HFF-Myc (cell line): ENCODE data around the gene SEMA3F.
A peak's percentile ranks its signal among the peaks of the same experiment; 100 is the strongest.

Experiments
- DNase-seq: peaks from one replicate; pipeline ENCODE4 v3.0.0-alpha.2; 2011; ENCODE audit warnings: low read depth; ENCODE audit errors: extremely low read depth
- H3K4me3 ChIP-seq: replicated peaks from 2 replicates; pipeline ENCODE4 v1.5.1; 2011; ENCODE audit warnings: low read depth, mild to moderate bottlenecking, control low read depth, low read length
- TF ChIP-seq, protein P1 (sequence below): IDR thresholded peaks from 2 replicates; pipeline ENCODE4 v1.5.1; 2012; ENCODE audit warnings: mild to moderate bottlenecking, low read depth, low read length, control low read depth; ENCODE audit errors: missing control alignments

SEMA3F gene

GRCh38 chr3:50193286-50193685 lies 38.2 kb downstream of the SEMA3F start:
- H3K4me3 ChIP-seq: no peak overlapping the region
- no peak for DNase-seq
- TF ChIP-seq, protein P1, sequence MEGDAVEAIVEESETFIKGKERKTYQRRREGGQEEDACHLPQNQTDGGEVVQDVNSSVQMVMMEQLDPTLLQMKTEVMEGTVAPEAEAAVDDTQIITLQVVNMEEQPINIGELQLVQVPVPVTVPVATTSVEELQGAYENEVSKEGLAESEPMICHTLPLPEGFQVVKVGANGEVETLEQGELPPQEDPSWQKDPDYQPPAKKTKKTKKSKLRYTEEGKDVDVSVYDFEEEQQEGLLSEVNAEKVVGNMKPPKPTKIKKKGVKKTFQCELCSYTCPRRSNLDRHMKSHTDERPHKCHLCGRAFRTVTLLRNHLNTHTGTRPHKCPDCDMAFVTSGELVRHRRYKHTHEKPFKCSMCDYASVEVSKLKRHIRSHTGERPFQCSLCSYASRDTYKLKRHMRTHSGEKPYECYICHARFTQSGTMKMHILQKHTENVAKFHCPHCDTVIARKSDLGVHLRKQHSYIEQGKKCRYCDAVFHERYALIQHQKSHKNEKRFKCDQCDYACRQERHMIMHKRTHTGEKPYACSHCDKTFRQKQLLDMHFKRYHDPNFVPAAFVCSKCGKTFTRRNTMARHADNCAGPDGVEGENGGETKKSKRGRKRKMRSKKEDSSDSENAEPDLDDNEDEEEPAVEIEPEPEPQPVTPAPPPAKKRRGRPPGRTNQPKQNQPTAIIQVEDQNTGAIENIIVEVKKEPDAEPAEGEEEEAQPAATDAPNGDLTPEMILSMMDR: no peak

DNA sequence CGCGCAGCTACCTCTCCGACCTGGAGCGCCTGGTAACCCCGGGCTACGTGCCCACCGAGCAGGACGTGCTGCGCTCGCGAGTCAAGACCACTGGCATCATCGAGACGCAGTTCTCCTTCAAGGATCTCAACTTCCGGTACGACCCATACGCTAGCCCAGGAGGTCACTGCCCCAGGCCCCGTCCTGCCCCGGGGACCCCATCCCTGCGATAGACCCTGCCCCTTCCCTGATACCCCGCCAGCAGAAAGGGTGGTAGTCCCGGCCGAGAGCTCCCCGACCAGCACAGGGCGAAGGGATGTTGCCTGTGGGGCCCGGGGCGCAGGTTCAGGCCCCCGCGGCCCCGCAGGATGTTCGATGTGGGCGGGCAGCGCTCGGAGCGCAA lies 38.6 kb downstream of the SEMA3F start:
- TF ChIP-seq, protein P1: no peak

DNA sequence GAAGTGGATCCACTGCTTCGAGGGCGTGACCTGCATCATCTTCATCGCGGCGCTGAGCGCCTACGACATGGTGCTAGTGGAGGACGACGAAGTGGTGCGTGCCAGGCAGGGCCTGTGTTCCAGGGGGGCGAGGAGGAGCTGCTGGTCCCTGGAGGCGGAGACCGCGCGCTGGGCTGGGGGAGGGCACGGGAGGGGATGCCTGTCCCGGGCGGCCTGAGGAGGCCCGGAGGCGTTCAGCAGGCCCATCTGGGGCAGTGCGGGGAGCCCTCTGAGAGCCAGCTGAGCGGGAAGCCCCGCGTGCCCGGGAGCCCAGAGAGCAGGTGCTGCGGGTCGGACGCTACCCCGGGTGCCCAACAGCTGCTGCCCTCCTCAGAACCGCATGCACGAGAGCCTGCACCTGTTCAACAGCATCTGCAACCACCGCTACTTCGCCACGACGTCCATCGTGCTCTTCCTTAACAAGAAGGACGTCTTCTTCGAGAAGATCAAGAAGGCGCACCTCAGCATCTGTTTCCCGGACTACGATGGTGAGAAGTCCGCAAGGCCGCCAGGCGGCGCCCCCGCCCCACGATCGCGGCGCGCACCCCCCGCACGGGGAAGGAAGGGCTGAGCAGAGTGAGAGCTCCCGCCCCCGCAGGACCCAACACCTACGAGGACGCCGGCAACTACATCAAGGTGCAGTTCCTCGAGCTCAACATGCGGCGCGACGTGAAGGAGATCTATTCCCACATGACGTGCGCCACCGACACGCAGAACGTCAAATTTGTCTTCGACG lies 39.2 kb downstream of the SEMA3F start:
- TF ChIP-seq, protein P1: peak; percentile 88
- no peak for DNase-seq
- H3K4me3 ChIP-seq: no peak overlapping the region

More for the DNA sequence above, 38.6 kb downstream of the SEMA3F start:
- H3K4me3 ChIP-seq: no peak overlapping the region
- no peak for DNase-seq

DNA sequence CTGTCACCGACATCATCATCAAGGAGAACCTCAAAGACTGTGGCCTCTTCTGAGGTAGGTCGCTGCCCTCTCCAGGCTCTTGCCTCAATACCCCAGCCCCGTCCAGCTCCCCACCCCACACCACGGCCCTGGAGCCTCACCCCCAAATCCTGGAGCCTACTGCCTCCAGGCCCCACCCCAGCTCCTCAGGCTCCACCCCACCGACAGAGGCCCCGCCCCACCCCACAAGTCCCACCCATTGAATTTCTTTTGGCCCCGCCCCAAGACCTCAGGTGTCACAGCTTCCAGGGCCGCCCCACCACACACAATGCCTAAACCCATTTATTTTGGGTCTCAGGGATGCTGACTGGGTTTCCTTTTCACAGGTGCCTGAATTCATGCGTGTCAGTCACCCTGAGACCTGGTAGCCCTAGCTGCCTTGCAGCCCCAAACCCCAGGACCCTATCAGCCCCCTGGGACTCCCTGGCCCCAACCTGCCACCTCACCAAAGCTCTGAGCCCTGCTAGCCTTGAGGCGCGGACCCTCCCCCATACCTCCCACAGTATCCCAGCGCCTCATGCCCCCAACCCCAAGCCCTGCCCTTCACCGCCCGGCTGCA lies 39.9 kb downstream of the SEMA3F start:
- DNase-seq: no peak
- H3K4me3 ChIP-seq: no peak overlapping the region
- TF ChIP-seq, protein P1: no peak

DNA sequence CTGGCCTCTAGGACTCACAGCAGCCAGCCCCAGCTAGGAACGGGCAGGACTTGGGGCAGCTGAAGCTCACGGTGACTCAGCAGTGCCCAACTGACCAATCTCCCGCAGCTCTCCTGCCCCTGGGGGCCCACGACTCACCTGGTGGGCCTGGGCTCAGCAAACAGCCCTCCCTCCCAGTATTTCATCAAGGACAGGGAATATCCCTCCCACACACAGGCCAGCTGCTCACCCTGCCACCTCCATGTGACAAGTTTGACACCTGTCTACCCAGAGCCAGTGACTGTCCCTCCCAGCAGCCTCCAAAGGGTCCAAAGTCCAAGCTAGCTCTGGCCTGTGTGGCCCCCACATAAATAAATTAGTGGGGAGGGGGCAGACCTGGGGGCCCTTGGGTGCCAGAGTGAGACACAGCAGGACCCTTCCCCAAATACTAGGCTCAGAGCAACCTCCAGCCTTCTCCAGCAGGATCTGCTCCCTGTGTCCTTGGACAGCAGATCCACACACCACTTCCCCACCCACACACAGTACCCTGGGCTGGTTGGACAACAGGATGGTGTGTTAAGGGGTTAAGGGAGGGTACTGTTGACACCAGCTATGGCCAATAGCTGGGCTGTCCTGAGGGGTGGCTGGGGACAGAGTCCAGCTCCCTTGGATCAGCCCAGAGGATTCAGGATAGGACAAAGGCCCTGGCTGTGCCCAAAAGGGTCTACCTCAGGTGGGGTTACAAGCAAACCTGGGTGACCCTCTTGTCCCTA lies 40.6 kb downstream of the SEMA3F start:
- DNase-seq: no peak
- H3K4me3 ChIP-seq: no peak overlapping the region
- TF ChIP-seq, protein P1: no peak

- DNase-seq: no peak
- TF ChIP-seq, protein P1: no peak
- no peak overlapping the region for H3K4me3 ChIP-seq
These were observed 41.2 kb downstream of the SEMA3F start for GRCh38 chr3:50196253-50196801.
